Chondrocyte (in vitro differentiated cells): ENCODE data around the gene CBLN1. TPM values are rescaled to one million over a fixed set of nuclear protein-coding genes. Genes with fewer than 3 reads are reported as not detected.

Source experiments
- DNase-seq: peaks from one replicate; pipeline ENCODE4 v3.0.0; 2021; ENCODE audit warnings: mixed read lengths, low spot score
- H3K27ac Mint-ChIP-seq: one replicate; pipeline ENCODE4 v1.8.0; 2021; ENCODE audit warnings: mild to moderate bottlenecking, moderate library complexity, mixed read lengths; ENCODE audit not compliant: unreplicated experiment
- H3K27me3 Mint-ChIP-seq: 2 replicates; pipeline ENCODE4 v1.8.0; 2021; ENCODE audit warnings: low read depth, mixed read lengths
- H3K36me3 Mint-ChIP-seq: 2 replicates; pipeline ENCODE4 v1.8.0; 2021; ENCODE audit warnings: low read depth, mixed read lengths
- H3K4me1 Mint-ChIP-seq: 2 replicates; pipeline ENCODE4 v1.8.0; 2021; ENCODE audit warnings: low read depth, mild to moderate bottlenecking, mixed read lengths
- H3K4me3 Mint-ChIP-seq: one replicate; pipeline ENCODE4 v1.8.0; 2021; ENCODE audit warnings: mild to moderate bottlenecking, moderate library complexity, mixed read lengths; ENCODE audit not compliant: unreplicated experiment
- H3K9me3 Mint-ChIP-seq: 2 replicates; pipeline ENCODE4 v1.8.0; 2021; ENCODE audit warnings: low read depth, mixed read lengths
- total RNA-seq: library from RNA; stranded (reverse); gene quantifications from 3 replicates; pipeline ENCODE4 v1.2.1, GENCODE V29; 2021
- TF ChIP-seq, protein P1 (sequence below): fragments of 200-600 bp; sonication (generic); IDR thresholded peaks from 2 replicates; pipeline ENCODE4 v1.5.0; 2021; ENCODE audit warnings: antibody characterized with exemption, mild to moderate bottlenecking, moderate library complexity

The CBLN1 gene
- total RNA-seq, 1 donor from 2014 or later, result not detected

DNA sequence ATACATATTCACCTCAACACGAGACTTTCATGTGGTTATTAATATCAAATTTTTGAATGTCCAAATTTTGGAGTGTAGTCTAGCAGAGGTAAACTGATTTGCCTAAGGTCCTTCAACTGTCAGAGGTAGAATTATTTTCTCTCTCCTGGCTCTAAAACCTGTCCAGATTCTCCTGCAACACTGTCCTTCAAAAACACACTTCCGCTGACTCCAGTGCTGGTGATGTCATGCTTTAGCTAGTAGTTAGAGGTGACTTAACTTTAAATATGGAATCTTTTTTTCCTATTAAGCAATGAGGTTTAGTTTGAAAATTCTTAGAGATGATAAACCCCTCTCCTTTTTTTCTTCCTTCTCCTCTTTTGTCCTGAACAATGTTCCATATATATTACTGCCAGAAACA is 10.8 kb upstream of the CBLN1 start:
- no peak for DNase-seq
- TF ChIP-seq, protein P1, sequence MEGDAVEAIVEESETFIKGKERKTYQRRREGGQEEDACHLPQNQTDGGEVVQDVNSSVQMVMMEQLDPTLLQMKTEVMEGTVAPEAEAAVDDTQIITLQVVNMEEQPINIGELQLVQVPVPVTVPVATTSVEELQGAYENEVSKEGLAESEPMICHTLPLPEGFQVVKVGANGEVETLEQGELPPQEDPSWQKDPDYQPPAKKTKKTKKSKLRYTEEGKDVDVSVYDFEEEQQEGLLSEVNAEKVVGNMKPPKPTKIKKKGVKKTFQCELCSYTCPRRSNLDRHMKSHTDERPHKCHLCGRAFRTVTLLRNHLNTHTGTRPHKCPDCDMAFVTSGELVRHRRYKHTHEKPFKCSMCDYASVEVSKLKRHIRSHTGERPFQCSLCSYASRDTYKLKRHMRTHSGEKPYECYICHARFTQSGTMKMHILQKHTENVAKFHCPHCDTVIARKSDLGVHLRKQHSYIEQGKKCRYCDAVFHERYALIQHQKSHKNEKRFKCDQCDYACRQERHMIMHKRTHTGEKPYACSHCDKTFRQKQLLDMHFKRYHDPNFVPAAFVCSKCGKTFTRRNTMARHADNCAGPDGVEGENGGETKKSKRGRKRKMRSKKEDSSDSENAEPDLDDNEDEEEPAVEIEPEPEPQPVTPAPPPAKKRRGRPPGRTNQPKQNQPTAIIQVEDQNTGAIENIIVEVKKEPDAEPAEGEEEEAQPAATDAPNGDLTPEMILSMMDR, result no peak
- no peaks in the 10 kb centered on the region for H3K9me3 Mint-ChIP-seq
- no peaks in the 10 kb centered on the region for H3K36me3 Mint-ChIP-seq
- H3K27ac Mint-ChIP-seq, result no peak overlapping the region
- peaks cover 16% of the 10 kb centered on the region for H3K27me3 Mint-ChIP-seq
- no peak overlapping the region for H3K4me3 Mint-ChIP-seq
- H3K4me1 Mint-ChIP-seq, result no peaks in the 10 kb centered on the region

DNA sequence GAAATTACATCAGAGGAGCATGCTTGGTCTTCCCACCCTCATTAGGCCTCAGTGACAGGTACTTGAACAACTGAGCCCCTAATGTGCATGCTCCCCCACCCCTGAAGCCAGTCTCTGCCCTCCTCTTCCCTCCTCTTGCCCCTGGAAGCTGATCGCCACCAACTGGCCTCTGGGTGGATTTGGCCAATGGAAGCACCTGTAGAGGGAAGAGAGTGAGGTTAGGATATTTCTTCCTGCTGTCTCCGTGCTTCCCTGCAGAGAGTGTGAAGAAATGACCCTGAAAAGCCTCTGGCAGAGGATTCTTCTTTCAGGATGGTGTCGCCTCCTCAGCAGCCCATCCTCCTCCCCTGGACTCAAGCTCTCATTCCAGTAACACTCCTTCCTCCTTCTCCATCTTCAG is 5.9 kb upstream of the CBLN1 start:
- Mint-ChIP-seq H3K4me3 (no peak overlapping the region), H3K4me1 (peaks cover 4% of the 10 kb centered on the region), H3K36me3 (peaks cover 2% of the 10 kb centered on the region), H3K9me3 (no peaks in the 10 kb centered on the region), H3K27me3 (peaks cover 48% of the 10 kb centered on the region), H3K27ac (no peak overlapping the region)
- TF ChIP-seq, protein P1, result no peak
- DNase-seq, result no peak

DNA sequence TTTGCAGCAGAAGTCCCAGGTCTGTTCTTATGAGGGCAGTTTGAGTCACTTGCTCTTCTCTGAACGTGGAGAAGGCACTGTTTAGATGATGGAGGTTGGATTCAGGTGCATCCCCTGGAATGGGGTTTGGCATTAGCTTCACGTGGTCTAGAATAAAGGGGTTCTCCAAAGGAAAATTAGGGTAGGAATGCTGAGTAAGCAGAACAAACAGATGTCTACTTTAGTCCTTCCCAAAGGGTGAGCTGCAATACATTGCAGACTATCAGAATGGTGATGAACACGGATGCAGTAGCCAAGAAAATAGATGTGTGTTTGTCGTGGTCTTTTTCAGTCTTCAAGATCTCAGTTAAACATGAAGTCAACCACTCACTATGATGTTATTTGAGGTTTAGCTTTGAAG is 3.3 kb upstream of the CBLN1 start:
- Mint-ChIP-seq H3K4me1 (peaks cover 11% of the 10 kb centered on the region), H3K9me3 (no peaks in the 10 kb centered on the region), H3K4me3 (no peak overlapping the region), H3K27ac (no peak overlapping the region), H3K36me3 (peaks cover 2% of the 10 kb centered on the region), H3K27me3 (peaks cover 54% of the 10 kb centered on the region)
- TF ChIP-seq, protein P1, result no peak
- no peak for DNase-seq

DNA sequence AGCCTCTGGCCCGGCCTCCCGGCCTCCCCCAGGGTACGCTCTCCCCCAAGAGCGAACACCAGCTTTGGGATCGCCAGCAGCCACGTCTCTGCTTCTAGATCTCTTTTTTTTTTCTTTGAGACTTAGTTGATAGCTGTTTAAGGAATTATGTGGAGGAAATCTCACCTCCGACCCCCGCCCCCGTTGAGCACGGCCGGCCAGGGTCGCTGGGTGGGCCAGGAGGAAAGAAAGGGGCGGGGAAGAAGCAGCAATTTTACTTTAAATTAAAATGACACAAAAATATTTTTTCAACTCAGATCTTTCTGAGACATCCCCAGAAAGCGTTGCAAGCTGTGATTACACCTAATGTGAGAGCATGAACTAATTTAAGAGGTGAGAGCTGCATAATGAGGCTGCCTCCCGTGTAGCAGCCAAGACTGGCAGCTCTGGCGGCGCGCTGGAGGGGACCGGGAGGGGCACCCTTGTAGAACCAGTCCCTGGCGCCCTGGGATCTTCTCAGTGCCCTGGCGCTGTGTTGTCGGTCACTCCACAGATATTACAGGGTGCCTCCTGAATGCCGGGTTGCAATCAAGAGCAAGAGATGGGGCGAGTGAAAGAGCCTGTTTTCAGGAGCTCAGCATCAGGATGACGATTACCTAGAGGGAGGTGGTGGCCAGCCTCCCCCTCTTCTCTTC is 1.9 kb upstream of the CBLN1 start:
- no peak overlapping the region for H3K4me3 Mint-ChIP-seq

DNA sequence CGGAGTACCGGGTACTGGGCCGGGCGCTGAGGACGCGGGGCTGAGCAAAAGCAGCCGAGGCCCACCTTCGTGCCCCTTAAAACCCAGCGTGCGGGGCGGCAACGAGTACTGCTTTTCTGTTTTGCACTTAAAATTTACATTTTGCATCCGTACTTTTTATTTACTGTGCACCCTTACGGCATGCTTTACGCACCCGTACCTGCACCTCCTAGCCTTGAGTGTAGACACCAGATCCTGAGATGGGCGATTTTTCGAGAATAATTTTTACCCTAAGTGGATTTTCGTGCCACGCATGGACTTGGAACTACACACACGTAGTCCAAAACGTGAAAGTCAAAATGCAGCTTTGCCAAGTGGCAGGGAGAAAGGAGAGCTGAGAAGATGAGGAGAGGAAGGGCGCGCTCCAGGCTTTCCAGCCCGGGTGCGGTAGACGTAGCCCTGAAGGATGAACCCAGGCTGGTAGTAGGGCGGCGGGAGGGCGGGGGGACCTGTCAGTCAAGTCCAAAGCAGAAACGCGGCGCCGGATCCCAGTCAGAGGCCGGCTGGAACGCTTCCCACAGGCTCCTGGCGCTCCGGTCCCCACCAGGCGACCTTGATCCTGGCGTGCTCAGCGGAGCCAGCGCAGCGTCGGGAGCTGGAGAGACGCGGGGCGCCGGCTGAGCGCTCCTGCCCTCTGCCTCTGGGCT is 1.2 kb upstream of the CBLN1 start:
- peaks cover 66% of the 10 kb centered on the region for H3K27me3 Mint-ChIP-seq
- H3K36me3 Mint-ChIP-seq, result peaks cover 3% of the 10 kb centered on the region
- H3K4me1 Mint-ChIP-seq, result peaks cover 13% of the 10 kb centered on the region
- H3K27ac Mint-ChIP-seq, result no peak overlapping the region
- TF ChIP-seq, protein P1, result no peak
- peak overlapping the region; percentile 61 for H3K4me3 Mint-ChIP-seq
- DNase-seq, result no peak
- no peaks in the 10 kb centered on the region for H3K9me3 Mint-ChIP-seq

More for the DNA sequence above, 1.9 kb upstream of the CBLN1 start:
- no peak overlapping the region for H3K27ac Mint-ChIP-seq
- no peaks in the 10 kb centered on the region for H3K9me3 Mint-ChIP-seq
- DNase-seq, result no peak
- H3K27me3 Mint-ChIP-seq, result peaks cover 62% of the 10 kb centered on the region
- peaks cover 13% of the 10 kb centered on the region for H3K4me1 Mint-ChIP-seq
- TF ChIP-seq, protein P1, result no peak
- peaks cover 2% of the 10 kb centered on the region for H3K36me3 Mint-ChIP-seq
